Measurements from ENCODE around the gene RHEB.

GRCh38 chr7:151454932-151455530 lies 64.7 kb downstream of the RHEB start:
- TF ChIP-seq POLR2A (IDR thresholded peaks at IDR 0.05) (no peak), CTCF (IDR thresholded peaks at IDR 0.05) (no peak)

Measured in heart left ventricle (tissue), 13 donors.